TTC549 (cell line): ENCODE measurements around the gene AVPR2.

Source experiments
- FAIRE-seq: peaks from 2 replicates; lab custom pipeline; 2012; peaks lifted over from hg19 to GRCh38; lab: Jason Lieb, UNC

Gene AVPR2

GRCh38 chrX:153917869-153918268 is 13.4 kb downstream of the AVPR2 start:
- FAIRE-seq, result no peak

GRCh38 chrX:153919281-153919680 is 14.8 kb downstream of the AVPR2 start:
- no peak for FAIRE-seq

- no peak for FAIRE-seq
These were observed 16.1 kb downstream of the AVPR2 start for GRCh38 chrX:153920546-153920945.

GRCh38 chrX:153921070-153921469 is 16.6 kb downstream of the AVPR2 start:
- no peak for FAIRE-seq

GRCh38 chrX:153921511-153922446 is 17.3 kb downstream of the AVPR2 start:
- FAIRE-seq, result no peak

- FAIRE-seq, result no peak
These were observed 18.7 kb downstream of the AVPR2 start for GRCh38 chrX:153922932-153923857.

- no peak for FAIRE-seq
These were observed 19.8 kb downstream of the AVPR2 start for GRCh38 chrX:153924149-153924861.

GRCh38 chrX:153925387-153925738 is 20.9 kb downstream of the AVPR2 start:
- no peak for FAIRE-seq

- no peak for FAIRE-seq
These were observed 21.5 kb downstream of the AVPR2 start, which contains the start of gene ARHGAP4 for GRCh38 chrX:153925739-153926551. ARHGAP4 (minus strand) TSS chrX:153926264; CDS start chrX:153926202, 62 bp downstream.

- no peak for FAIRE-seq
These were observed 22.0 kb downstream of the AVPR2 start for GRCh38 chrX:153926552-153926857.

- no peak for FAIRE-seq
These were observed 22.6 kb downstream of the AVPR2 start for GRCh38 chrX:153926858-153927671.

- FAIRE-seq, result no peak
These were observed 23.1 kb downstream of the AVPR2 start for GRCh38 chrX:153927672-153927921.

GRCh38 chrX:153927922-153928760 is 23.7 kb downstream of the AVPR2 start:
- peak; percentile 84 for FAIRE-seq

GRCh38 chrX:153928846-153929245 is 24.4 kb downstream of the AVPR2 start:
- FAIRE-seq, result no peak

GRCh38 chrX:153929576-153929975 is 25.1 kb downstream of the AVPR2 start:
- FAIRE-seq, result no peak

- no peak for FAIRE-seq
These were observed 25.8 kb downstream of the AVPR2 start for GRCh38 chrX:153930011-153930910.

GRCh38 chrX:153931151-153931550 is 26.7 kb downstream of the AVPR2 start:
- FAIRE-seq, result no peak

- no peak for FAIRE-seq
These were observed 27.3 kb downstream of the AVPR2 start for GRCh38 chrX:153931748-153932147.
